Measurements from ENCODE around the gene SPNS3.

SPNS3 gene

GRCh38 chr17:4507361-4508111 is 73.8 kb downstream of the SPNS3 start:
- no peak for DNase-seq (ENCODE audit: low read depth, low spot score)

- DNase-seq (ENCODE audit: low read depth, low spot score) = no peak
Measured at GRCh38 chr17:4508207-4508606, 74.5 kb downstream of the SPNS3 start.

GRCh38 chr17:4509401-4509800 is 75.7 kb downstream of the SPNS3 start:
- no peak for DNase-seq (ENCODE audit: low read depth, low spot score)

- no peak for DNase-seq (ENCODE audit: low read depth, low spot score)
Measured at GRCh38 chr17:4509923-4510617, 76.3 kb downstream of the SPNS3 start.

GRCh38 chr17:4510618-4510941 is 76.8 kb downstream of the SPNS3 start:
- no peak for DNase-seq (ENCODE audit: low read depth, low spot score)

GRCh38 chr17:4511199-4511932 is 77.6 kb downstream of the SPNS3 start:
- no peak for DNase-seq (ENCODE audit: low read depth, low spot score)

GRCh38 chr17:4512156-4513112 is 78.7 kb downstream of the SPNS3 start:
- DNase-seq (ENCODE audit: low read depth, low spot score) = no peak

- no peak for DNase-seq (ENCODE audit: low read depth, low spot score)
Measured at GRCh38 chr17:4513113-4514032, 79.6 kb downstream of the SPNS3 start.

GRCh38 chr17:4514206-4514605 is 80.5 kb downstream of the SPNS3 start:
- no peak for DNase-seq (ENCODE audit: low read depth, low spot score)

- DNase-seq (ENCODE audit: low read depth, low spot score) = no peak
Measured at GRCh38 chr17:4514779-4515178, 81.0 kb downstream of the SPNS3 start.

GRCh38 chr17:4515501-4515900 is 81.8 kb downstream of the SPNS3 start:
- no peak for DNase-seq (ENCODE audit: low read depth, low spot score)

- no peak for DNase-seq (ENCODE audit: low read depth, low spot score)
Measured at GRCh38 chr17:4516735-4517134, 83.0 kb downstream of the SPNS3 start.

GRCh38 chr17:4518901-4519300 is 85.2 kb downstream of the SPNS3 start:
- DNase-seq (ENCODE audit: low read depth, low spot score) = no peak

GRCh38 chr17:4519361-4519788 is 85.6 kb downstream of the SPNS3 start:
- DNase-seq (ENCODE audit: low read depth, low spot score) = no peak

GRCh38 chr17:4520060-4520893 is 86.5 kb downstream of the SPNS3 start:
- no peak for DNase-seq (ENCODE audit: low read depth, low spot score)

- no peak for DNase-seq (ENCODE audit: low read depth, low spot score)
Measured at GRCh38 chr17:4520894-4521600, 87.3 kb downstream of the SPNS3 start.

- no peak for DNase-seq (ENCODE audit: low read depth, low spot score)
Measured at GRCh38 chr17:4522661-4523060, 88.9 kb downstream of the SPNS3 start.

GRCh38 chr17:4523946-4524345 is 90.2 kb downstream of the SPNS3 start:
- DNase-seq (ENCODE audit: low read depth, low spot score) = no peak
